Fibroblast of lung (primary cell): Measurements from ENCODE around the gene CACNA2D3. TPM values are rescaled to one million over a fixed set of nuclear protein-coding genes. Genes with fewer than 3 reads are reported as not detected.

Source experiments
- DNase-seq, 2 donors: peaks; one replicate each; pipeline versions ENCODE4 v3.0.0 to v3.0.0-alpha.2; 2010; ENCODE audit warnings: low read depth in 2 of 2
- H2AFZ ChIP-seq: 2 replicates; pipeline ENCODE4 v1.5.1; 2012; ENCODE audit warnings: low read length, control low read depth, inconsistent platforms
- H3K27ac ChIP-seq: 2 replicates; pipeline ENCODE4 v1.5.1; 2011; ENCODE audit warnings: low read length, control low read depth; ENCODE audit not compliant: insufficient read depth
- H3K27me3 ChIP-seq: 2 replicates; pipeline ENCODE4 v1.5.1; 2011; ENCODE audit warnings: mild to moderate bottlenecking, low read length; ENCODE audit not compliant: control insufficient read depth, insufficient read depth
- H3K36me3 ChIP-seq: 2 replicates; pipeline ENCODE4 v1.5.1; 2011; ENCODE audit warnings: low read length; ENCODE audit not compliant: control insufficient read depth, insufficient read depth
- H3K4me1 ChIP-seq: 2 replicates; pipeline ENCODE4 v1.5.1; 2011; ENCODE audit warnings: low read length; ENCODE audit not compliant: control insufficient read depth, insufficient read depth; ENCODE audit errors: extremely low read depth
- H3K4me2 ChIP-seq: 2 replicates; pipeline ENCODE4 v1.5.1; 2011; ENCODE audit warnings: low read length, control low read depth; ENCODE audit not compliant: insufficient read depth; ENCODE audit errors: extremely low read depth
- H3K4me3 ChIP-seq, 4 experiments: fragments of 200-600 bp in 1 of 4; sonication (generic) in 1 of 4; replicated peaks in 1 of 4; 2 replicates each; pipeline ENCODE4 v1.5.1; 2011 to 2016; ENCODE audit warnings: low read length in 4 of 4, low read depth in 3 of 4, mild to moderate bottlenecking in 3 of 4, control low read depth in 2 of 4, inconsistent platforms in 1 of 4, mixed read lengths in 1 of 4; ENCODE audit not compliant: insufficient read depth in 1 of 4; ENCODE audit errors: control extremely low read depth in 1 of 4
- H3K79me2 ChIP-seq: 2 replicates; pipeline ENCODE4 v1.5.1; 2012; ENCODE audit warnings: mild to moderate bottlenecking, low read length, inconsistent platforms; ENCODE audit not compliant: control insufficient read depth, insufficient read depth
- H3K9ac ChIP-seq: 2 replicates; pipeline ENCODE4 v1.5.1; 2011; ENCODE audit warnings: mild to moderate bottlenecking, low read length, control low read depth; ENCODE audit not compliant: insufficient read depth
- H3K9me3 ChIP-seq: 2 replicates; pipeline ENCODE4 v1.5.1; 2012; ENCODE audit warnings: low read depth, low read length; ENCODE audit not compliant: control insufficient read depth, insufficient read depth
- H4K20me1 ChIP-seq: 2 replicates; pipeline ENCODE4 v1.5.1; 2011; ENCODE audit warnings: low read length; ENCODE audit not compliant: control insufficient read depth, insufficient read depth; ENCODE audit errors: extremely low read depth
- CTCF ChIP-seq, 2 donors: IDR thresholded peaks in 1 of 2; conservative IDR thresholded peaks in 1 of 2; 1 replicate in 1 of 2; 2 replicates in 1 of 2; pipeline ENCODE4 v1.5.1; 2011 to 2012; ENCODE audit warnings: low read length in 2 of 2, control low read depth in 1 of 2, inconsistent platforms in 1 of 2, low read depth in 1 of 2, mild to moderate bottlenecking in 1 of 2
- EZH2 ChIP-seq: IDR thresholded peaks from 2 replicates; pipeline ENCODE4 v1.5.1; 2012; ENCODE audit warnings: low read length, control low read depth, mild to moderate bottlenecking; ENCODE audit errors: missing control alignments
- polyA plus RNA-seq, 2 donors: library from polyadenylated mRNA; depleted of rRNA in 1 of 2; stranded (reverse) in 1 of 2; unstranded in 1 of 2; fragments of >200 nt; gene quantifications; 2 replicates each; pipeline ENCODE4 v1.2.1, GENCODE V29; 2011 to 2012; ENCODE audit warnings: missing spikeins in 1 of 2
- total RNA-seq: library from RNA; depleted of rRNA; stranded (reverse); fragments of >200 nt; gene quantifications from 2 replicates; pipeline ENCODE4 v1.2.1, GENCODE V29; 2014

CACNA2D3 gene
- total and polyA plus RNA-seq, 2 donors (not counting 1 experiment from before 2014, with no cell fraction given), result 1.8 to 11.5 TPM

DNA sequence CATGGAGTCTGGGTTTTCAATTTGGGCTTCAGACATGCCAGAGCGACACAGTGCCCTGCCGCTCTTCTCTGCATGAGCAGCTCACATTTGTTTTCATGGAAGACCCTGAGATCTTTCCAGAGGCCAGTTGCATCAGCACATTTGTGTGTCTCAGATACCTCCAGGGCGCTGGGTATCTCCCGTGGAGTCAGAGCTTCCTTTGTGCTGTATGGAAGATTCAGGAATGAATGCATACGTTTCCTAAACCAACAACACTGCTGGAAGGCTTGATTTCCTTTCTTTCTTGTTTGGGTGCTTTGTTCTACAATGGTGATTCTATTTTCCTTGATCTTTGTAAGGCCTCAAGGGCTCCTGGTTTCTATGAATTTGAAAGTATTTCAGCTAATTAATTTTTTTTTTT lies 106.5 kb downstream of the CACNA2D3 start:
- no peak overlapping the region for H3K4me3 ChIP-seq
- H3K27ac ChIP-seq, result no peak overlapping the region
- H3K36me3 ChIP-seq, result no peaks in the 10 kb centered on the region
- TF ChIP-seq EZH2, result no peak
- no peak for TF ChIP-seq CTCF (conservative IDR thresholded peaks at IDR 0.05 in 1 of 2, IDR thresholded peaks at IDR 0.05 in 1 of 2; ENCODE audit: low read depth in 1 of 2, low read length in 2 of 2)
- no peak for DNase-seq
- no peaks in the 10 kb centered on the region for H3K27me3 ChIP-seq
- no peak overlapping the region for H3K9ac ChIP-seq
- H4K20me1 ChIP-seq, result no peaks in the 10 kb centered on the region
- no peaks in the 10 kb centered on the region for H3K79me2 ChIP-seq
- H3K4me2 ChIP-seq, result no peak overlapping the region
- H3K4me1 ChIP-seq, result no peaks in the 10 kb centered on the region
- H3K9me3 ChIP-seq, result no peaks in the 10 kb centered on the region
- no peak overlapping the region for H2AFZ ChIP-seq

DNA sequence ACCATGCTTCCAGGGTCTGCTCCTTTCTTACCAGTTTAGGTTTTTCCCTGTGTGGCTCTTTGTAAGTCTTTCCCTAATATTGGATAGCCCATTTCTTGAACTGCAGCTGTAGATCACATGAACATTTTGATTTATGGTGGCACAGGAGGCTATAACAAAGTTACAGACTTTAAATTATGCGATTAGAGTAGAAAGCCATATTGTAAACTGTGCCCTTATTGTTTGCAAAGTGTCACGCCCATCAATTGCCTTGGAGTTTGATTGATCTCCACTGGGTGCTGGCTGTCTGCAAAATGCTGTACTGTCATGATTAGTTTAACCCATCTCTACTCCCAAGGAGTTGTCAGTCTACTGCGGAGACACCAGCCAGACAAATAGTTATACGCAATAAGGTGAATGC lies 110.3 kb downstream of the CACNA2D3 start:
- no peak for TF ChIP-seq EZH2
- no peak for TF ChIP-seq CTCF (conservative IDR thresholded peaks at IDR 0.05 in 1 of 2, IDR thresholded peaks at IDR 0.05 in 1 of 2; ENCODE audit: low read depth in 1 of 2, low read length in 2 of 2)
- Histone ChIP-seq H3K36me3 (no peaks in the 10 kb centered on the region), H3K9me3 (no peaks in the 10 kb centered on the region), H4K20me1 (no peaks in the 10 kb centered on the region), H3K27ac (no peak overlapping the region), H3K4me1 (no peaks in the 10 kb centered on the region), H3K27me3 (no peaks in the 10 kb centered on the region), H3K79me2 (no peaks in the 10 kb centered on the region), H2AFZ (no peak overlapping the region), H3K4me3 (no peak overlapping the region), H3K4me2 (no peak overlapping the region), H3K9ac (no peak overlapping the region)
- no peak for DNase-seq

DNA sequence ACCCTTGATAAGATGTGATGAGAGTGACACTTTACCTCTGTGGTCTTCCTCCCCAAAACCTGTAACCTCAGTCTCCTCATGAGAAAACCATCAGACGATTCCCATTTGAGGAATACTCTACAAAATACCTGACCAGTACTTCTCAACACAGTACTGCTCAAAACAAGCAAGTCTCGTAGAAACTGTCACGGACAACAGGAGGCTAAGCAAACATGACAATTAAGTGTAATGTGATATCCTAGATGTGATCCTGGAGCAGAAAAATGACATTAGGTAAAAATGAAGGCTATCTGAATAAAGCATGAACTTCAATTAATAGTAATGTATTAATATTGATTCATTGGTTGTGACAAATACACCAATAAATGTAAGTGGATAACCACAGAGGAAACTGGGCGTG lies 113.6 kb downstream of the CACNA2D3 start:
- Histone ChIP-seq H3K36me3 (no peaks in the 10 kb centered on the region), H3K9me3 (no peaks in the 10 kb centered on the region), H3K4me1 (no peaks in the 10 kb centered on the region), H3K4me2 (no peak overlapping the region), H3K79me2 (no peaks in the 10 kb centered on the region), H3K27ac (no peak overlapping the region), H3K27me3 (no peaks in the 10 kb centered on the region), H2AFZ (no peak overlapping the region), H4K20me1 (no peaks in the 10 kb centered on the region), H3K4me3 (no peak overlapping the region), H3K9ac (no peak overlapping the region)
- DNase-seq, result no peak
- TF ChIP-seq CTCF (conservative IDR thresholded peaks at IDR 0.05 in 1 of 2, IDR thresholded peaks at IDR 0.05 in 1 of 2; ENCODE audit: low read depth in 1 of 2, low read length in 2 of 2) (no peak), EZH2 (no peak)
